ENCODE results near the gene PARD6G.
"Not testable (repeated sequence)": the region's sequence is repeated elsewhere in the genome, so short reads cannot be mapped to it uniquely, and the experiment has no call there.

PARD6G gene

GRCh38 chr18:80239830-80240229 is 7.5 kb downstream of the PARD6G start:
- no peak for DNase-seq

GRCh38 chr18:80238651-80239260 is 8.6 kb downstream of the PARD6G start:
- no peak for DNase-seq

GRCh38 chr18:80237519-80237918 is 9.8 kb downstream of the PARD6G start:
- not testable (repeated sequence) for DNase-seq

- no peak for DNase-seq
These were observed 12.9 kb downstream of the PARD6G start for GRCh38 chr18:80234398-80234797.

- no peak for DNase-seq
These were observed 13.4 kb downstream of the PARD6G start for GRCh38 chr18:80233899-80234298.

- DNase-seq, result no peak
These were observed 14.0 kb downstream of the PARD6G start for GRCh38 chr18:80233201-80233835.

GRCh38 chr18:80232710-80233109 is 14.6 kb downstream of the PARD6G start:
- no peak for DNase-seq

GRCh38 chr18:80232030-80232429 is 15.3 kb downstream of the PARD6G start:
- DNase-seq, result no peak

GRCh38 chr18:80231616-80232015 is 15.7 kb downstream of the PARD6G start:
- DNase-seq, result no peak

- DNase-seq, result no peak
These were observed 16.2 kb downstream of the PARD6G start for GRCh38 chr18:80231151-80231550.

GRCh38 chr18:80229766-80230745 is 17.3 kb downstream of the PARD6G start:
- DNase-seq, result no peak

- DNase-seq, result no peak
These were observed 18.0 kb downstream of the PARD6G start for GRCh38 chr18:80229363-80229762.

GRCh38 chr18:80228051-80228848 is 19.1 kb downstream of the PARD6G start:
- DNase-seq, result no peak

GRCh38 chr18:80227472-80227871 is 19.8 kb downstream of the PARD6G start:
- DNase-seq, result no peak

- no peak for DNase-seq
These were observed 21.6 kb downstream of the PARD6G start for GRCh38 chr18:80225685-80226084.

- no peak for DNase-seq
These were observed 23.6 kb downstream of the PARD6G start for GRCh38 chr18:80223581-80224148.

GRCh38 chr18:80219488-80219887 is 27.8 kb downstream of the PARD6G start:
- DNase-seq, result not testable (repeated sequence)

- no peak for DNase-seq
These were observed 28.7 kb downstream of the PARD6G start for GRCh38 chr18:80218341-80219227.

- no peak for DNase-seq
These were observed 34.1 kb downstream of the PARD6G start for GRCh38 chr18:80213182-80213581.

- no peak for DNase-seq
These were observed 36.8 kb downstream of the PARD6G start for GRCh38 chr18:80210312-80211083.

All from effector CD8-positive, alpha-beta T cell (primary cell).